Vagina (tissue), 2 donors: ENCODE results near the gene SELPLG. TPM values are rescaled to one million over a fixed set of nuclear protein-coding genes. Genes with fewer than 3 reads are reported as not detected.

Source experiments
- DNase-seq, 2 donors: peaks; one replicate each; pipeline ENCODE4 v3.0.0-alpha.2; 2017; ENCODE audit errors: extremely low spot score in 2 of 2
- H3K27ac ChIP-seq: fragments of 200-600 bp; sonication (generic); one replicate; pipeline ENCODE4 v1.5.1; 2019
- H3K27me3 ChIP-seq: fragments of 200-600 bp; sonication (generic); one replicate; pipeline ENCODE4 v1.5.1; 2019
- H3K36me3 ChIP-seq, 2 donors: fragments of 200-600 bp; sonication (generic); one replicate each; pipeline ENCODE4 v1.5.1; 2017 to 2019
- H3K4me1 ChIP-seq: fragments of 200-600 bp; sonication (generic); one replicate; pipeline ENCODE4 v1.5.1; 2019
- H3K4me3 ChIP-seq, 2 donors: fragments of 200-600 bp; sonication (generic); 1 replicate in 1 of 2; 2 replicates in 1 of 2; pipeline ENCODE4 v1.5.1; 2016 to 2019
- H3K9me3 ChIP-seq: fragments of 200-600 bp; sonication (generic); one replicate; pipeline ENCODE4 v1.5.1; 2019
- CTCF ChIP-seq, 3 experiments: fragments of 450-650 bp in 2 of 3; fragments of 200-600 bp in 1 of 3; sonication (generic) in 1 of 3; IDR thresholded peaks; one replicate each; pipeline ENCODE4 v1.5.1; 2017 to 2019; ENCODE audit warnings: antibody characterized with exemption in 3 of 3, mild to moderate bottlenecking in 2 of 3, moderate library complexity in 2 of 3
- POLR2A ChIP-seq, 2 donors: fragments of 450-650 bp; IDR thresholded peaks; one replicate each; pipeline ENCODE4 v1.6.1; 2017; ENCODE audit warnings: antibody characterized with exemption in 2 of 2, mild to moderate bottlenecking in 2 of 2, moderate library complexity in 2 of 2
- POLR2AphosphoS5 ChIP-seq, 2 donors: sonication (generic); formaldehyde crosslinking; IDR thresholded peaks; one replicate each; pipeline ENCODE4 v1.9.0; 2017; ENCODE audit warnings: antibody characterized with exemption in 2 of 2, mild to moderate bottlenecking in 2 of 2, low read depth in 1 of 2; ENCODE audit not compliant: insufficient read depth in 1 of 2
- intact Hi-C: fragments of 100-400 bp; cut with DNase I; formaldehyde crosslinking; loops from one replicate; pipeline ENCODE4 v1.15.1; 2023
- total RNA-seq: library from RNA; depleted of rRNA; stranded (reverse); fragments of >200 nt; gene quantifications from one replicate; pipeline ENCODE4 v1.2.3, GENCODE V29; 2016

Gene SELPLG
- total RNA-seq = 14.2 TPM

- Histone ChIP-seq H3K9me3 (no peaks in the 10 kb centered on the region), H3K27ac (peak within 1 kb of the TSS; percentile 40), H3K4me3 (peak within 1 kb of the TSS in 1 of 2 donors; percentile 16), H3K27me3 (no peaks in the 10 kb centered on the region), H3K36me3 (no peaks in the 10 kb centered on the region), H3K4me1 (peaks cover 40% of the 10 kb centered on the region)
- TF ChIP-seq POLR2AphosphoS5 (IDR thresholded peaks at IDR 0.05; ENCODE audit: insufficient read depth in 1 of 2, low read depth in 1 of 2) = peak in 1 of 2 donors; percentile 64
- no peak for TF ChIP-seq CTCF (IDR thresholded peaks at IDR 0.05)
- TF ChIP-seq POLR2A (IDR thresholded peaks at IDR 0.05) = peak in 1 of 2 donors; percentile 13
- intact Hi-C loops = no loop called here
- peak in 1 of 2 donors; percentile 70 for DNase-seq
Measured at GRCh38 chr12:108633534-108634248, at the start of gene SELPLG. Gene SELPLG (minus strand): TSS chr12:108633894. CDS start chr12:108624307, 9,587 bp downstream.

DNA sequence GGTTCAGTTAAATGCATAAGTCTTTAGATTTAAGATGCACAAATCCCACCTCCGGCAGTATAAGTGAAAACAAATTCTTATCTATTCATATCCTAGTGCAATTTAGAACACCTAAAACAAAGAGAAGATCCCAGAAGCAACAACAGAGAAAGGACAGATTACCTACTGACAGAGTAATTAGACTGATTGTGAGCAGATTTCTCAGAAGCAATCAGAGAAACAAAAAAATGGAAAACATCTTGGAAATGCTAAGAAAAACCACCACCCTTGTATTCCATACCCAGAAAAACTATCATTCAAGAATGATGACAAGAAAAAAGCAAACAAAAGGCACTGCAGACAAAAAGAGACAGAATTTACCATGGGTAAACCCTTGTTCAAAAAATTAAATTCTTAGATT is 47.6 kb upstream of the SELPLG start:
- no peak for DNase-seq
- no peaks in the 10 kb centered on the region for H3K27me3 ChIP-seq
- H3K27ac ChIP-seq = no peak overlapping the region
- H3K4me1 ChIP-seq = peaks cover 18% of the 10 kb centered on the region
- H3K9me3 ChIP-seq = no peaks in the 10 kb centered on the region
- H3K4me3 ChIP-seq = no peak overlapping the region
- peaks cover 0 to 4% of the 10 kb centered on the region in 2 donors for H3K36me3 ChIP-seq
- no peak for TF ChIP-seq POLR2A (IDR thresholded peaks at IDR 0.05)
- no peak for TF ChIP-seq CTCF (IDR thresholded peaks at IDR 0.05)
- no peak for TF ChIP-seq POLR2AphosphoS5 (IDR thresholded peaks at IDR 0.05; ENCODE audit: insufficient read depth in 1 of 2, low read depth in 1 of 2)
- intact Hi-C loops = no loop called here

- no peaks in the 10 kb centered on the region for H3K9me3 ChIP-seq
- peaks cover 4% of the 10 kb centered on the region for H3K4me1 ChIP-seq
- no peak for TF ChIP-seq CTCF (IDR thresholded peaks at IDR 0.05)
- TF ChIP-seq POLR2AphosphoS5 (IDR thresholded peaks at IDR 0.05; ENCODE audit: insufficient read depth in 1 of 2, low read depth in 1 of 2) = no peak
- no peak for TF ChIP-seq POLR2A (IDR thresholded peaks at IDR 0.05)
- H3K4me3 ChIP-seq = no peak overlapping the region
- H3K27ac ChIP-seq = no peak overlapping the region
- H3K27me3 ChIP-seq = no peaks in the 10 kb centered on the region
- peaks cover 0 to 4% of the 10 kb centered on the region in 2 donors for H3K36me3 ChIP-seq
- intact Hi-C loops = no loop called here
- no peak for DNase-seq
Measured at GRCh38 chr12:108679106-108679681, 45.5 kb upstream of the SELPLG start.

- intact Hi-C loops = no loop called here
- no peaks in the 10 kb centered on the region for H3K4me1 ChIP-seq
- no peaks in the 10 kb centered on the region for H3K27me3 ChIP-seq
- DNase-seq = no peak
- no peak overlapping the region for H3K27ac ChIP-seq
- H3K36me3 ChIP-seq = peaks cover 0 to 4% of the 10 kb centered on the region in 2 donors
- no peak overlapping the region for H3K4me3 ChIP-seq
- TF ChIP-seq POLR2AphosphoS5 (IDR thresholded peaks at IDR 0.05; ENCODE audit: insufficient read depth in 1 of 2, low read depth in 1 of 2) (no peak), CTCF (IDR thresholded peaks at IDR 0.05) (no peak), POLR2A (IDR thresholded peaks at IDR 0.05) (no peak)
- no peaks in the 10 kb centered on the region for H3K9me3 ChIP-seq
Measured at GRCh38 chr12:108678104-108678730, 44.5 kb upstream of the SELPLG start.
